Smooth muscle cell (in vitro differentiated cells): ENCODE data around the gene MKNK1. TPM values are rescaled to one million over a fixed set of nuclear protein-coding genes. Genes with fewer than 3 reads are reported as not detected.

Experiments
- DNase-seq: peaks from one replicate; lab custom pipeline; 2025; ENCODE audit not compliant: unreplicated experiment; lab: John Stamatoyannopoulos, UW
- H2AFZ ChIP-seq: fragments of 200-600 bp; sonication (generic); 2 replicates; pipeline ENCODE4 v1.6.0; 2016; ENCODE audit warnings: antibody characterized with exemption, low read depth, mild to moderate bottlenecking
- H3F3A ChIP-seq: fragments of 200-600 bp; sonication (generic); 2 replicates; pipeline ENCODE4 v1.6.0; 2017; ENCODE audit warnings: antibody characterized with exemption, low read depth
- H3K27ac ChIP-seq: fragments of 200-600 bp; sonication (generic); 2 replicates; pipeline ENCODE4 v1.5.1; 2016; ENCODE audit warnings: low read depth, mild to moderate bottlenecking
- H3K27me3 ChIP-seq: fragments of 200-600 bp; sonication (generic); 2 replicates; pipeline ENCODE4 v1.6.1; 2016; ENCODE audit warnings: low read depth, mild to moderate bottlenecking
- H3K36me3 ChIP-seq: fragments of 200-600 bp; sonication (generic); 2 replicates; pipeline ENCODE4 v1.5.1; 2016; ENCODE audit warnings: low read depth
- H3K4me1 ChIP-seq: fragments of 200-600 bp; sonication (generic); 2 replicates; pipeline ENCODE4 v1.5.1; 2016; ENCODE audit warnings: low read depth
- H3K4me2 ChIP-seq: fragments of 200-600 bp; sonication (generic); 2 replicates; pipeline ENCODE4 v1.6.0; 2016; ENCODE audit warnings: mild to moderate bottlenecking
- H3K4me3 ChIP-seq: fragments of 200-600 bp; sonication (generic); 2 replicates; pipeline ENCODE4 v1.5.1; 2016; ENCODE audit warnings: mild to moderate bottlenecking
- H3K79me2 ChIP-seq: fragments of 200-600 bp; sonication (generic); 2 replicates; pipeline ENCODE4 v1.6.0; 2016; ENCODE audit warnings: low read depth, mild to moderate bottlenecking
- H3K9ac ChIP-seq: fragments of 200-600 bp; sonication (generic); 2 replicates; pipeline ENCODE4 v1.6.0; 2016; ENCODE audit warnings: low read depth
- H3K9me3 ChIP-seq: fragments of 200-600 bp; sonication (generic); replicated peaks from 2 replicates; pipeline ENCODE4 v1.5.1; 2016; ENCODE audit warnings: low read depth
- H4K20me1 ChIP-seq: fragments of 200-600 bp; sonication (generic); 2 replicates; pipeline ENCODE4 v1.6.0; 2016; ENCODE audit warnings: low read depth
- WGBS: methylation state at CpG from one replicate; pipeline ENCODE4 v1.1.7; 2016; ENCODE audit warnings: low lambda C conversion rate; 5-methylcytosine and 5-hydroxymethylcytosine counted together
- polyA plus RNA-seq: library from polyadenylated mRNA; unstranded; fragments of >200 nt; fragmentation: Nextera tagmentation; extraction: Ambion mirVana; gene quantifications from 2 replicates; pipeline ENCODE4 v1.2.1, GENCODE V29; 2016
- total RNA-seq: library from RNA; depleted of rRNA; stranded (reverse); fragments of >200 nt; gene quantifications from 2 replicates; pipeline ENCODE4 v1.2.3, GENCODE V29; 2014
- TF ChIP-seq, protein P1 (sequence below): fragments of 200-600 bp; sonication (generic); IDR thresholded peaks from 2 replicates; pipeline ENCODE4 v1.5.1; 2017; ENCODE audit warnings: borderline replicate concordance, mild to moderate bottlenecking, antibody characterized with exemption; ENCODE audit not compliant: insufficient read depth, poor library complexity, severe bottlenecking

Gene MKNK1
- total and polyA plus RNA-seq, 2 experiments from 2014 or later: 11.7 to 18.7 TPM

DNA sequence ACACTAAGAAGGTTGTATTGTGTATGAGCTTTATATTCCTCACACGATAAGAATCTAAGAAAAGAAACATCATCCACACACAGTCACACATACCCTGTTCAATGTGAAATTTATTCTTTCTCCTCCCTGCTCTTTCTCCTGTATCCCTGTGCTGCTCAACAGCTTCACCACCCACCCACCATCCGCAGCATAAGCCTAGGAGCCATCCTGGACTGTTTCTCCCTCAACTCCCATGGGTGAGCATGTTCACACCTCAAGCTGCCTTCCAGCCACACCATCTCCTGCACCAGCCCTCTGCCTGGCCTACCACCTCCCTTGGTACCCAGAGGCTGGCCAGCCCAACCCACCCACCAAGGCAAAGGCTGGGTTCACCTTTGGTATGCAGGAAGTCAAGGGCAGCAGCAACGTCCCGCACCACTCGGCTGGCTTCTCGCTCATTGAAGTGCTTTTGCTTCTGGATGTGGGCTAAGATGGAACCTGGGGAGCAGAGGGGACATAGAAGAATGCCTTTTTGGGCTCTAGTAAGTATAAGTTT is 32.3 kb downstream of the MKNK1 start:
- Histone ChIP-seq H3F3A (no peaks in the 10 kb centered on the region), H3K4me2 (no peak overlapping the region), H3K4me3 (no peak overlapping the region), H3K27ac (no peak overlapping the region), H3K27me3 (no peaks in the 10 kb centered on the region), H2AFZ (no peak overlapping the region), H4K20me1 (no peaks in the 10 kb centered on the region), H3K79me2 (no peaks in the 10 kb centered on the region), H3K9me3 (no peaks in the 10 kb centered on the region), H3K36me3 (peaks cover 5% of the 10 kb centered on the region), H3K9ac (no peak overlapping the region), H3K4me1 (peaks cover 10% of the 10 kb centered on the region)
- TF ChIP-seq, protein P1, sequence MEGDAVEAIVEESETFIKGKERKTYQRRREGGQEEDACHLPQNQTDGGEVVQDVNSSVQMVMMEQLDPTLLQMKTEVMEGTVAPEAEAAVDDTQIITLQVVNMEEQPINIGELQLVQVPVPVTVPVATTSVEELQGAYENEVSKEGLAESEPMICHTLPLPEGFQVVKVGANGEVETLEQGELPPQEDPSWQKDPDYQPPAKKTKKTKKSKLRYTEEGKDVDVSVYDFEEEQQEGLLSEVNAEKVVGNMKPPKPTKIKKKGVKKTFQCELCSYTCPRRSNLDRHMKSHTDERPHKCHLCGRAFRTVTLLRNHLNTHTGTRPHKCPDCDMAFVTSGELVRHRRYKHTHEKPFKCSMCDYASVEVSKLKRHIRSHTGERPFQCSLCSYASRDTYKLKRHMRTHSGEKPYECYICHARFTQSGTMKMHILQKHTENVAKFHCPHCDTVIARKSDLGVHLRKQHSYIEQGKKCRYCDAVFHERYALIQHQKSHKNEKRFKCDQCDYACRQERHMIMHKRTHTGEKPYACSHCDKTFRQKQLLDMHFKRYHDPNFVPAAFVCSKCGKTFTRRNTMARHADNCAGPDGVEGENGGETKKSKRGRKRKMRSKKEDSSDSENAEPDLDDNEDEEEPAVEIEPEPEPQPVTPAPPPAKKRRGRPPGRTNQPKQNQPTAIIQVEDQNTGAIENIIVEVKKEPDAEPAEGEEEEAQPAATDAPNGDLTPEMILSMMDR: no peak
- no peak for DNase-seq
- 97% methylated on average over 6 of the region's 6 CpGs for WGBS

- Histone ChIP-seq H3F3A (no peaks in the 10 kb centered on the region), H3K27me3 (no peaks in the 10 kb centered on the region), H3K4me3 (no peak overlapping the region), H3K4me1 (peaks cover 10% of the 10 kb centered on the region), H3K4me2 (no peak overlapping the region), H3K9ac (no peak overlapping the region), H4K20me1 (no peaks in the 10 kb centered on the region), H3K27ac (no peak overlapping the region), H3K9me3 (no peaks in the 10 kb centered on the region), H3K36me3 (peaks cover 5% of the 10 kb centered on the region), H2AFZ (no peak overlapping the region), H3K79me2 (no peaks in the 10 kb centered on the region)
- TF ChIP-seq, protein P1: no peak
- DNase-seq: no peak
- 92% methylated on average over 14 of the region's 14 CpGs for WGBS
Observed at GRCh38 chr1:46569884-46570725, 34.0 kb downstream of the MKNK1 start.

DNA sequence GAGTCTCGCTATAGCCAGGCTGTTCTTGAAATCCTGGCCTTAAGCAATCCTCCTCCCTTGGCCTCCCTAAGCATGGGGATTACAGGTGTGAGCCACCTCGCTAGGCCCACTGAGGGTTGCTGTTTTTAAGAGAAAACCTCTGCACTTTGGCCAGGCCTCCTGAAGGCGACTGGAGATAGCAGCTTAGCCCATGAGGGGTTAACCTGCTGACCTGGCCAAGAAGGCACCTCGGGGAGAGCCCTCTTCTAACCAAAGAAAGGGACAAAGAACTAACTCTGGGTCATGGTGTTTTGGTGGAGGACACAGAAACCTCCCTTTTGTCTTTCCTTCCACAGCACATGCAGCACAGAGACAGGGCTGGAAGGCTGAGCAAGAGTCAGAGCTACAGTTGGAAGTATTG is 35.0 kb downstream of the MKNK1 start:
- peaks cover 5% of the 10 kb centered on the region for H3K36me3 ChIP-seq
- TF ChIP-seq, protein P1: no peak

More for the DNA sequence above, 35.0 kb downstream of the MKNK1 start:
- Histone ChIP-seq H3K27ac (no peak overlapping the region), H3K4me1 (peaks cover 10% of the 10 kb centered on the region), H3K79me2 (no peaks in the 10 kb centered on the region), H3K9me3 (no peaks in the 10 kb centered on the region), H3K27me3 (no peaks in the 10 kb centered on the region), H2AFZ (no peak overlapping the region), H4K20me1 (no peaks in the 10 kb centered on the region), H3K4me3 (no peak overlapping the region), H3F3A (no peaks in the 10 kb centered on the region), H3K4me2 (no peak overlapping the region), H3K9ac (no peak overlapping the region)
- 95% methylated on average over 4 of the region's 4 CpGs for WGBS
- no peak for DNase-seq
